Activated B cell treated with CpG ODN at 0.5 μM for 24 hours (primary cell): ENCODE results near the gene SPATS2. TPM values are rescaled to one million over a fixed set of nuclear protein-coding genes. Genes with fewer than 3 reads are reported as not detected.
A peak's percentile ranks its signal among the peaks of the same experiment; 100 is the strongest.
"Not testable (repeated sequence)": the region's sequence is repeated elsewhere in the genome, so short reads cannot be mapped to it uniquely, and the experiment has no call there.

ENCODE experiments used
- ATAC-seq: fragments of 200-7000 bp; cut with Tn5 transposase; one replicate; pipeline ENCODE4 v1.10.0; 2021; ENCODE audit warnings: low read depth, mild to moderate bottlenecking, moderate library complexity
- CTCF ChIA-PET: fragments of 350-600 bp; sonication (Branson Sonifier 250); formaldehyde crosslinking; loops from one replicate; lab custom pipeline; 2021; ENCODE audit warnings: antibody characterized with exemption; lab: Charles Lee
- POLR2A ChIA-PET: fragments of 350-600 bp; sonication (Branson Sonifier 250); formaldehyde crosslinking; loops from one replicate; lab custom pipeline; 2021; ENCODE audit warnings: antibody characterized with exemption; lab: Charles Lee
- DNase-seq: peaks from one replicate; pipeline ENCODE4 v3.0.0; 2022
- H3K27ac Mint-ChIP-seq: one replicate; pipeline ENCODE4 v1.8.0; 2020; ENCODE audit warnings: mixed read lengths
- H3K27me3 Mint-ChIP-seq: one replicate; pipeline ENCODE4 v1.8.0; 2021; ENCODE audit warnings: mixed read lengths
- H3K36me3 Mint-ChIP-seq: one replicate; pipeline ENCODE4 v1.8.0; 2021; ENCODE audit warnings: low read depth, mixed read lengths
- H3K4me1 Mint-ChIP-seq: one replicate; pipeline ENCODE4 v1.8.0; 2021; ENCODE audit warnings: mixed read lengths
- H3K4me3 Mint-ChIP-seq: one replicate; pipeline ENCODE4 v1.8.0; 2020; ENCODE audit warnings: mild to moderate bottlenecking, mixed read lengths
- H3K9me3 Mint-ChIP-seq: one replicate; pipeline ENCODE4 v1.8.0; 2020; ENCODE audit warnings: mixed read lengths
- intact Hi-C: fragments of 100-400 bp; cut with micrococcal nuclease; formaldehyde crosslinking; loops from one replicate; pipeline ENCODE4 v1.15.1; 2024
- total RNA-seq: library from RNA; stranded (reverse); gene quantifications from 2 replicates; pipeline ENCODE4 v1.2.3, GENCODE V29; 2022
- TF ChIP-seq, protein P1 (sequence below): fragments of 200-600 bp; IDR thresholded peaks from one replicate; pipeline ENCODE4 v1.8.0; 2022; ENCODE audit warnings: antibody characterized with exemption, mild to moderate bottlenecking

SPATS2 gene
- total RNA-seq, 1 donor from 2014 or later = 18.9 TPM

DNA sequence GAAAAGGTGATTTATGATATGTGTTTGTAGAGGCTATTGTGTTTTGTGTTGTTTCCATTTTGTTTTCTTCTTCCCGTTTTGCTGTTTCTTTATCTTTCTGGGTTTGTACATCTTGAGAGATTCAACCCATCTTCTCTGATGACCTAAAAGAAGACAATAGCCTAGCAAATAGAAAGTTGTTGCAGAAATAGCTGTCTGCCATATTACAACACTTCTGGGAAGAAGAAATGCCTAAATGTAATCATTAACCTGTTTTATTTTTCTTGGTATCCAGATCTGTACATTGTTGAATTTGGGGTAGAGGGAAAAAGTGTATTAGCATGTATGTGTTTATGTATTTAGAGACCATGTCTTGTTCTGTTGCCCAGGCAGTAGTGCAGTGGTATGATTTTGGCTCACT lies 50.3 kb downstream of the SPATS2 start:
- DNase-seq (no peak), ATAC-seq (no peak)
- TF ChIP-seq, protein P1, sequence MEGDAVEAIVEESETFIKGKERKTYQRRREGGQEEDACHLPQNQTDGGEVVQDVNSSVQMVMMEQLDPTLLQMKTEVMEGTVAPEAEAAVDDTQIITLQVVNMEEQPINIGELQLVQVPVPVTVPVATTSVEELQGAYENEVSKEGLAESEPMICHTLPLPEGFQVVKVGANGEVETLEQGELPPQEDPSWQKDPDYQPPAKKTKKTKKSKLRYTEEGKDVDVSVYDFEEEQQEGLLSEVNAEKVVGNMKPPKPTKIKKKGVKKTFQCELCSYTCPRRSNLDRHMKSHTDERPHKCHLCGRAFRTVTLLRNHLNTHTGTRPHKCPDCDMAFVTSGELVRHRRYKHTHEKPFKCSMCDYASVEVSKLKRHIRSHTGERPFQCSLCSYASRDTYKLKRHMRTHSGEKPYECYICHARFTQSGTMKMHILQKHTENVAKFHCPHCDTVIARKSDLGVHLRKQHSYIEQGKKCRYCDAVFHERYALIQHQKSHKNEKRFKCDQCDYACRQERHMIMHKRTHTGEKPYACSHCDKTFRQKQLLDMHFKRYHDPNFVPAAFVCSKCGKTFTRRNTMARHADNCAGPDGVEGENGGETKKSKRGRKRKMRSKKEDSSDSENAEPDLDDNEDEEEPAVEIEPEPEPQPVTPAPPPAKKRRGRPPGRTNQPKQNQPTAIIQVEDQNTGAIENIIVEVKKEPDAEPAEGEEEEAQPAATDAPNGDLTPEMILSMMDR = no peak
- ChIA-PET POLR2A (interaction anchor here (0.6 kb wide), 1 partner anchor 265 kb away, joined by 4 read pairs; no protein-coding TSS in a partner anchor), CTCF (no interaction called here)
- no peak overlapping the region for H3K4me3 Mint-ChIP-seq
- H3K4me1 Mint-ChIP-seq = no peaks in the 10 kb centered on the region
- intact Hi-C loops = no loop called here
- no peaks in the 10 kb centered on the region for H3K36me3 Mint-ChIP-seq
- H3K27ac Mint-ChIP-seq = no peak overlapping the region
- H3K27me3 Mint-ChIP-seq = no peaks in the 10 kb centered on the region
- no peaks in the 10 kb centered on the region for H3K9me3 Mint-ChIP-seq

DNA sequence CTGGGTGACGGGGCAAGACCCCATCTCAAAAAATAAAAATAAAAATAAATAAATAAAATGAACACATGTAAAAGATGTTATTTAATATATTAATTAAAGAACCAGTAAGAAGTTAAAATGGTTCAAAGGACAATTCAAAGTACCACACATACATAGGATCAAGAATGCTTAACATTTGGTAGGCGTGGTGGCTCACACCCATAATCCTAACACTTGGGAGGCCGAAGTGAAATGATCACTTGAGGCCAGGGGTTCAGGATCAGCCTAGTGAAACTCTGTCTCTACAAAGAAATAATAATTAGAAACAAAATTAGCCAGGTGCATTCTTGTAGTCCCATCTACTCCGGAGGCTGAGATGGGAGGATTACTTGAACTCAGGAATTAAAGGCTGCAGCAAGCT lies 53.3 kb downstream of the SPATS2 start:
- POLR2A ChIA-PET = no interaction called here
- Mint-ChIP-seq H3K9me3 (no peaks in the 10 kb centered on the region), H3K4me1 (peaks cover 3% of the 10 kb centered on the region), H3K27me3 (no peaks in the 10 kb centered on the region), H3K27ac (no peak overlapping the region), H3K4me3 (no peak overlapping the region), H3K36me3 (no peaks in the 10 kb centered on the region)
- intact Hi-C loops = no loop called here
- CTCF ChIA-PET = interaction anchor here (1.0 kb wide), 1 partner anchor 62 kb away, joined by 3 read pairs; no protein-coding TSS in a partner anchor
- ATAC-seq (no peak), DNase-seq (no peak)
- TF ChIP-seq, protein P1 = no peak

DNA sequence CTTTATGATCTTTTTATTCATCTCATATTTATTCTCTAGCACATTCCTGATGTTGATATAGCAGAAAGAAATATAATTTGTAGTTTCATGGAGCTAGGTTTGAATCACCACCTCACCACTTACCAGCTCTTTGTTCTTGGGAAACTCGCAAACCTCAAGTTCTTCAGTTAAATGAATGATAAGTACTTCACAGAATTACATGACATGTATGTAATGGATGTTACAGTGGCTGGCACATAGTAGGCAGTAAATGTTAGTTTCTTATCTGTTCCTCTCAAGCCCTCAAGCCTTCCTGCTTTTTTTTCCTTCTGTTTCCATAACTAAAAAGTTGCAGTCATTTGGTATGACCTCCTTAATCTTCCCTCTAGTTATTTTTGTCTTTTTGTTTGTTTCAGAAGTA lies 54.9 kb downstream of the SPATS2 start:
- intact Hi-C loops = no loop called here
- Mint-ChIP-seq H3K27me3 (no peaks in the 10 kb centered on the region), H3K27ac (no peak overlapping the region), H3K4me1 (peaks cover 3% of the 10 kb centered on the region), H3K4me3 (no peak overlapping the region), H3K9me3 (no peaks in the 10 kb centered on the region), H3K36me3 (peaks cover 2% of the 10 kb centered on the region)
- no peak for ATAC-seq
- ChIA-PET POLR2A (no interaction called here), CTCF (no interaction called here)
- TF ChIP-seq, protein P1 = no peak
- no peak for DNase-seq

DNA sequence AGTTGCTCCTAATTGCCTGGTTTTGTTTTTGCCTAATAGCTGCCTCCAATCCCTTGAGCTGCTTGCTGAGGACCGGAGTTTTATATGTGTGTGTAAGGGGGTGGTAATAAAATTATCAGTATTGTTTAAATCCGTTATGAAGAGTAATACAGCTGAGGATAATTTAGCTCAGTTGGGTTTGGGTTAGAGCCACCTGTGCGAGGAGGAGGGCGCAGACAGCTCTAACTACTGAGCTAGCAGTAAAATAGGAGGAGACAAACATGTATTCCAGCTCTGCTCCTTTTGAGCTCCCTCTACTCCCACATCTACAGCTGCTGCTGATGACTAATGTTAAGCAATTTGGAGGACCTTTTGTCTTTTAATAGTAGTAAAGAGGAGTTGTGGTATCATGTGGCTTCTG lies 61.5 kb downstream of the SPATS2 start:
- TF ChIP-seq, protein P1 = no peak
- no peaks in the 10 kb centered on the region for H3K27me3 Mint-ChIP-seq
- H3K36me3 Mint-ChIP-seq = peaks cover 2% of the 10 kb centered on the region
- H3K4me3 Mint-ChIP-seq = peak overlapping the region; percentile 24
- POLR2A ChIA-PET = interaction anchor here (0.9 to 2.2 kb wide), 4 partner anchors 17 to 298 kb away, joined by 3 to 17 read pairs (median 4); partner anchors contain the start of gene SPATS2
- peaks cover 24% of the 10 kb centered on the region for H3K4me1 Mint-ChIP-seq
- CTCF ChIA-PET = interaction anchor here (0.9 to 1.4 kb wide), 4 partner anchors 14 to 194 kb away, joined by 3 to 4 read pairs (median 4); no protein-coding TSS in a partner anchor
- peak; percentile 69 for ATAC-seq
- no peak for DNase-seq
- intact Hi-C loops = loop anchor here (2.0 kb wide), 1 partner anchor 62 kb away; the partner anchor contains the start of gene SPATS2
- H3K9me3 Mint-ChIP-seq = no peaks in the 10 kb centered on the region
- peak overlapping the region; percentile 89 for H3K27ac Mint-ChIP-seq

DNA sequence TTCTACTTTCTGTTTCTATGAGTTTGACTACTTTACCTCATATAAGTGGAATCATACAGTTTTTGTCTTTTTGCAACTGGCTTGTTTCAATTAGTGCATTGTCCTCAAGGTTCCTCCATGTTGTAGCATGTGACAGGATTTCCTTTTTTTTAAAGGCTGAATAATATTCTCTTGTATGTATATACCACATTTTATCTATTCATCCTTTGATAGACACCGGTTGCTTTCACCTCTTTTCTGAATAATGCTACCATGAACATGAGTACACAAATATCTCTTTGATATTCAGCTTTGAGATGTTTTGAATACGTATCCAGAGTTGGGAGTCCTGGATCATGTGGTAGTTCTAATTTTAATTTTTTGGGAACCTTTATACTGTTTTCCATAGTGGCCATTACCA lies 65.4 kb downstream of the SPATS2 start:
- POLR2A ChIA-PET = no interaction called here
- no peak for ATAC-seq
- CTCF ChIA-PET = interaction anchor here (1.1 kb wide), 1 partner anchor 82 kb away, joined by 3 read pairs; no protein-coding TSS in a partner anchor
- Mint-ChIP-seq H3K27ac (no peak overlapping the region), H3K4me1 (peaks cover 27% of the 10 kb centered on the region), H3K27me3 (no peaks in the 10 kb centered on the region), H3K4me3 (no peak overlapping the region), H3K36me3 (no peaks in the 10 kb centered on the region), H3K9me3 (no peaks in the 10 kb centered on the region)
- DNase-seq = no peak
- intact Hi-C loops = no loop called here
- TF ChIP-seq, protein P1 = no peak

DNA sequence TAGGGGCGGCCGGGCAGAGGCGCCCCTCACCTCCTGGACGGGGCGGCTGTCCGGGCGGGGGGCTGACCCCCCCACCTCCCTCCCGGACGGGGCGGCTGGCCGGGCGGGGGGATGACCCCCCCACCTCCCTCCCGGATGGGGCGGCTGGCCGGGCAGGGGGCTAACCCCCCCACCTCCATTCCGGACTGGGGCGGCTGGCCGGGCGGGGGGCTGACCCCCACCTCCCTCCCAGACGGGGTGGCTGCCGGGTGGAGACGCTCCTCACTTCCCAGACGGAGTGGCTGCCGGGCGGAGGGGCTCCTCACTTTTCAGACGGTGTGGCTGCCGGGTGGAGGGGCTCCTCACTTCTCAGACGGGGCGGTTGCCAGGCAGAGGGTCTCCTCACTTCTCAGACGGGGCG lies 69.5 kb downstream of the SPATS2 start:
- CTCF ChIA-PET, intact Hi-C loops, H3K9me3 Mint-ChIP-seq, H3K4me3 Mint-ChIP-seq, H3K27me3 Mint-ChIP-seq, H3K36me3 Mint-ChIP-seq, ATAC-seq, DNase-seq, POLR2A ChIA-PET, H3K27ac Mint-ChIP-seq: not testable (repeated sequence)
- peaks cover 12% of the 10 kb centered on the region for H3K4me1 Mint-ChIP-seq
